SK-N-SH treated with all-trans-retinoic acid at 6 μM for 48 hours (cell line): ENCODE measurements around the gene MRPS33.

Experiments used
- ATAC-seq: fragments of 200-7000 bp; cut with Tn5 transposase; 3 replicates; pipeline ENCODE4 v1.9.1; 2020; ENCODE audit warnings: mild to moderate bottlenecking, moderate library complexity
- ARNTL ChIP-seq: fragments of 450-650 bp; formaldehyde crosslinking; IDR thresholded peaks from 2 replicates; pipeline ENCODE4 v1.5.0; 2020; ENCODE audit warnings: low read depth, mild to moderate bottlenecking, moderate library complexity, borderline replicate concordance
- BACH2 ChIP-seq: fragments of 250-450 bp; sonication (Bioruptor Pico); IDR thresholded peaks from 2 replicates; pipeline ENCODE4 v1.9.0; 2021; ENCODE audit warnings: mild to moderate bottlenecking, borderline replicate concordance
- CREB5 ChIP-seq: fragments of 250-450 bp; sonication (Bioruptor Pico); IDR thresholded peaks from 2 replicates; pipeline ENCODE4 v1.5.1; 2020; ENCODE audit warnings: low read depth, mild to moderate bottlenecking, moderate library complexity
- CSDC2 ChIP-seq: fragments of 250-450 bp; sonication (Bioruptor Pico); IDR thresholded peaks from 2 replicates; pipeline ENCODE4 v1.5.0; 2020; ENCODE audit warnings: mild to moderate bottlenecking, moderate library complexity
- CSRNP3 ChIP-seq: fragments of 250-450 bp; sonication (Bioruptor Pico); IDR thresholded peaks from 2 replicates; pipeline ENCODE4 v1.5.1; 2021; ENCODE audit warnings: mild to moderate bottlenecking, moderate library complexity
- GLIS3 ChIP-seq: fragments of 250-450 bp; sonication (Bioruptor Pico); IDR thresholded peaks from 2 replicates; pipeline ENCODE4 v1.5.0; 2020; ENCODE audit warnings: mild to moderate bottlenecking, moderate library complexity
- OSR1 ChIP-seq: fragments of 250-450 bp; sonication (Bioruptor Pico); IDR thresholded peaks from 2 replicates; pipeline ENCODE4 v1.8.0; 2022; ENCODE audit warnings: moderate library complexity, mild to moderate bottlenecking, inconsistent platforms
- PATZ1 ChIP-seq: fragments of 250-450 bp; sonication (Bioruptor Pico); IDR thresholded peaks from 2 replicates; pipeline ENCODE4 v1.8.0; 2020; ENCODE audit warnings: mild to moderate bottlenecking, moderate library complexity, borderline replicate concordance
- PPARA ChIP-seq: fragments of 250-450 bp; sonication (Bioruptor Pico); IDR thresholded peaks from 2 replicates; pipeline ENCODE4 v1.5.0; 2020; ENCODE audit warnings: mild to moderate bottlenecking, borderline replicate concordance
- RARB ChIP-seq: fragments of 250-450 bp; sonication (Bioruptor Pico); IDR thresholded peaks from 2 replicates; pipeline ENCODE4 v1.8.0; 2021; ENCODE audit warnings: mild to moderate bottlenecking, moderate library complexity
- SNAI2 ChIP-seq: fragments of 250-450 bp; sonication (Bioruptor Pico); IDR thresholded peaks from 2 replicates; pipeline ENCODE4 v1.5.0; 2020; ENCODE audit warnings: mild to moderate bottlenecking, moderate library complexity
- TCF4 ChIP-seq: fragments of 250-450 bp; sonication (Bioruptor Pico); IDR thresholded peaks from 2 replicates; pipeline ENCODE4 v1.8.0; 2021; ENCODE audit warnings: mild to moderate bottlenecking, moderate library complexity, borderline replicate concordance
- TOX ChIP-seq: fragments of 250-450 bp; sonication (Bioruptor Pico); IDR thresholded peaks from 2 replicates; pipeline ENCODE4 v1.8.0; 2021; ENCODE audit warnings: mild to moderate bottlenecking, moderate library complexity, borderline replicate concordance
- ZC3H10 ChIP-seq: fragments of 250-450 bp; sonication (Bioruptor Pico); IDR thresholded peaks from 2 replicates; pipeline ENCODE4 v1.5.1; 2021; ENCODE audit warnings: mild to moderate bottlenecking, moderate library complexity
- ZFP3 ChIP-seq: fragments of 250-450 bp; sonication (Bioruptor Pico); IDR thresholded peaks from 2 replicates; pipeline ENCODE4 v1.5.0; 2020; ENCODE audit warnings: mild to moderate bottlenecking, moderate library complexity
- ZFP30 ChIP-seq: fragments of 450-650 bp; formaldehyde crosslinking; IDR thresholded peaks from 2 replicates; pipeline ENCODE4 v1.5.0; 2022; ENCODE audit warnings: mild to moderate bottlenecking, moderate library complexity
- ZNF565 ChIP-seq: fragments of 450-650 bp; formaldehyde crosslinking; conservative IDR thresholded peaks from 2 replicates; pipeline ENCODE4 v1.5.0; 2020; ENCODE audit warnings: low read depth, mild to moderate bottlenecking, moderate library complexity
- ZNF70 ChIP-seq: fragments of 450-650 bp; formaldehyde crosslinking; IDR thresholded peaks from 2 replicates; pipeline ENCODE4 v1.5.0; 2020; ENCODE audit warnings: mild to moderate bottlenecking, moderate library complexity
- ZNF8 ChIP-seq: fragments of 450-650 bp; formaldehyde crosslinking; IDR thresholded peaks from 2 replicates; pipeline ENCODE4 v1.5.0; 2020; ENCODE audit warnings: mild to moderate bottlenecking, moderate library complexity

MRPS33 gene

GRCh38 chr7:141017555-141017954 lies 2.8 kb upstream of the MRPS33 start:
- TF ChIP-seq TCF4 (CRISPR knock-in tag): no peak
- TF ChIP-seq CSRNP3 (CRISPR knock-in tag): no peak
- no peak for TF ChIP-seq SNAI2 (CRISPR knock-in tag)
- no peak for TF ChIP-seq ARNTL (CRISPR knock-in tag)
- no peak for TF ChIP-seq ZFP3 (CRISPR knock-in tag)
- TF ChIP-seq RARB (CRISPR knock-in tag): no peak
- no peak for TF ChIP-seq ZNF70 (CRISPR knock-in tag)
- TF ChIP-seq ZNF8 (CRISPR knock-in tag): no peak
- TF ChIP-seq OSR1 (CRISPR knock-in tag): no peak
- no peak for TF ChIP-seq CREB5 (CRISPR knock-in tag)
- no peak for TF ChIP-seq PPARA (CRISPR knock-in tag)
- TF ChIP-seq BACH2 (CRISPR knock-in tag): no peak
- TF ChIP-seq TOX (CRISPR knock-in tag): no peak
- TF ChIP-seq ZFP30 (CRISPR knock-in tag): no peak
- no peak for TF ChIP-seq ZNF565 (CRISPR knock-in tag)
- TF ChIP-seq PATZ1 (CRISPR knock-in tag): no peak
- TF ChIP-seq CSDC2 (CRISPR knock-in tag): no peak
- no peak for ATAC-seq

GRCh38 chr7:141016349-141016748 lies 1.6 kb upstream of the MRPS33 start:
- ATAC-seq: no peak

GRCh38 chr7:141014125-141014523 lies 628 bp downstream of the MRPS33 start:
- ATAC-seq: peak; percentile 29
- TF ChIP-seq GLIS3: no peak
- no peak for TF ChIP-seq CSRNP3 (CRISPR knock-in tag)
- 0 out of 2 replicates have a peak, but pooled peaks have one; percentile 23 for TF ChIP-seq RARB (CRISPR knock-in tag)
- no peak for TF ChIP-seq ZC3H10 (CRISPR knock-in tag)
- TF ChIP-seq OSR1 (CRISPR knock-in tag): no peak
- no peak for TF ChIP-seq CREB5 (CRISPR knock-in tag)
- no peak for TF ChIP-seq PATZ1 (CRISPR knock-in tag)
- TF ChIP-seq PPARA (CRISPR knock-in tag): no peak

More at GRCh38 chr7:141016349-141016748, 1.6 kb upstream of the MRPS33 start:
- TF ChIP-seq SNAI2 (CRISPR knock-in tag): no peak
- no peak for TF ChIP-seq ZNF8 (CRISPR knock-in tag)
- TF ChIP-seq TCF4 (CRISPR knock-in tag): no peak
- no peak for TF ChIP-seq CSDC2 (CRISPR knock-in tag)
